Measurements from ENCODE around the gene ARHGEF17. TPM values are rescaled to one million over a fixed set of nuclear protein-coding genes. Genes with fewer than 3 reads are reported as not detected.
"Not testable (repeated sequence)": the region's sequence is repeated elsewhere in the genome, so short reads cannot be mapped to it uniquely, and the experiment has no call there.

Gene ARHGEF17
- total RNA-seq, 1 donor = 65.4 TPM

GRCh38 chr11:73271936-73272679 lies 36.0 kb upstream of the ARHGEF17 start, which contains the start of gene P2RY6:
Gene P2RY6, plus strand, starts transcription at chr11:73272338. Its CDS starts 24,181 bp downstream, at chr11:73296519.
- DNase-seq (ENCODE audit: low read depth in 2 of 3, low spot score in 2 of 3) = no peak

- DNase-seq (ENCODE audit: low read depth in 2 of 3, low spot score in 2 of 3) = no peak
Observed at GRCh38 chr11:73272680-73273038, 35.4 kb upstream of the ARHGEF17 start.

- no peak for DNase-seq (ENCODE audit: low read depth in 2 of 3, low spot score in 2 of 3)
Observed at GRCh38 chr11:73273222-73273895, 34.7 kb upstream of the ARHGEF17 start.

- not testable (repeated sequence) for DNase-seq (ENCODE audit: low read depth in 2 of 3, low spot score in 2 of 3)
Observed at GRCh38 chr11:73274191-73274590, 33.9 kb upstream of the ARHGEF17 start.

GRCh38 chr11:73274722-73275380 lies 33.2 kb upstream of the ARHGEF17 start:
- DNase-seq (ENCODE audit: low read depth in 2 of 3, low spot score in 2 of 3) = no peak

GRCh38 chr11:73275381-73275750 lies 32.7 kb upstream of the ARHGEF17 start:
- no peak for DNase-seq (ENCODE audit: low read depth in 2 of 3, low spot score in 2 of 3)

- no peak for DNase-seq (ENCODE audit: low read depth in 2 of 3, low spot score in 2 of 3)
Observed at GRCh38 chr11:73277467-73277866, 30.6 kb upstream of the ARHGEF17 start.

GRCh38 chr11:73280626-73281025 lies 27.4 kb upstream of the ARHGEF17 start:
- no peak for DNase-seq (ENCODE audit: low read depth in 2 of 3, low spot score in 2 of 3)

- peak in 1 of 3 donors; percentile 28 for DNase-seq (ENCODE audit: low read depth in 2 of 3, low spot score in 2 of 3)
Observed at GRCh38 chr11:73281201-73281741, 26.8 kb upstream of the ARHGEF17 start.

GRCh38 chr11:73281796-73282660 lies 26.0 kb upstream of the ARHGEF17 start:
- DNase-seq (ENCODE audit: low read depth in 2 of 3, low spot score in 2 of 3) = no peak

- DNase-seq (ENCODE audit: low read depth in 2 of 3, low spot score in 2 of 3) = no peak
Observed at GRCh38 chr11:73283276-73284000, 24.6 kb upstream of the ARHGEF17 start.

- DNase-seq (ENCODE audit: low read depth in 2 of 3, low spot score in 2 of 3) = no peak
Observed at GRCh38 chr11:73284106-73284505, 24.0 kb upstream of the ARHGEF17 start.

- DNase-seq (ENCODE audit: low read depth in 2 of 3, low spot score in 2 of 3) = no peak
Observed at GRCh38 chr11:73285721-73286120, 22.4 kb upstream of the ARHGEF17 start.

GRCh38 chr11:73286240-73286810 lies 21.8 kb upstream of the ARHGEF17 start:
- no peak for DNase-seq (ENCODE audit: low read depth in 2 of 3, low spot score in 2 of 3)

- DNase-seq (ENCODE audit: low read depth in 2 of 3, low spot score in 2 of 3) = no peak
Observed at GRCh38 chr11:73287400-73288101, 20.5 kb upstream of the ARHGEF17 start.

GRCh38 chr11:73288192-73288872 lies 19.7 kb upstream of the ARHGEF17 start:
- peak in 2 of 3 donors; percentile 20 to 42 for DNase-seq (ENCODE audit: low read depth in 2 of 3, low spot score in 2 of 3)

GRCh38 chr11:73288873-73289707 lies 19.0 kb upstream of the ARHGEF17 start:
- DNase-seq (ENCODE audit: low read depth in 2 of 3, low spot score in 2 of 3) = peak in 2 of 3 donors; percentile 71 to 74

All from hematopoietic multipotent progenitor cell (in vitro differentiated cells).